Neural crest cell (in vitro differentiated cells): ENCODE measurements around the gene SYNJ2. TPM values are rescaled to one million over a fixed set of nuclear protein-coding genes. Genes with fewer than 3 reads are reported as not detected.

Experiments used
- DNase-seq: peaks from one replicate; pipeline ENCODE4 v3.0.0; 2021; ENCODE audit warnings: low read depth, mixed read lengths, low spot score
- H3K27ac Mint-ChIP-seq: one replicate; pipeline ENCODE4 v1.8.0; 2021; ENCODE audit warnings: mild to moderate bottlenecking, mixed read lengths; ENCODE audit not compliant: unreplicated experiment
- H3K27me3 Mint-ChIP-seq: 2 replicates; pipeline ENCODE4 v1.8.0; 2021; ENCODE audit warnings: low read depth, mild to moderate bottlenecking, mixed read lengths
- H3K36me3 Mint-ChIP-seq: 2 replicates; pipeline ENCODE4 v1.8.0; 2021; ENCODE audit warnings: low read depth, mild to moderate bottlenecking, mixed read lengths
- H3K4me1 Mint-ChIP-seq: 2 replicates; pipeline ENCODE4 v1.8.0; 2021; ENCODE audit warnings: mixed read lengths
- H3K4me3 Mint-ChIP-seq: one replicate; pipeline ENCODE4 v1.8.0; 2021; ENCODE audit warnings: mild to moderate bottlenecking, mixed read lengths
- H3K9me3 Mint-ChIP-seq: 2 replicates; pipeline ENCODE4 v1.8.0; 2021; ENCODE audit warnings: mixed read lengths
- total RNA-seq: library from RNA; stranded (reverse); gene quantifications from 2 replicates; pipeline ENCODE4 v1.2.1, GENCODE V29; 2021
- TF ChIP-seq, protein P1 (sequence below): fragments of 200-600 bp; sonication (generic); conservative IDR thresholded peaks from 2 replicates; pipeline ENCODE4 v1.5.0; 2021; ENCODE audit warnings: antibody characterized with exemption, mild to moderate bottlenecking

The SYNJ2 gene
- total RNA-seq, 1 donor from 2014 or later, result 2.9 TPM

DNA sequence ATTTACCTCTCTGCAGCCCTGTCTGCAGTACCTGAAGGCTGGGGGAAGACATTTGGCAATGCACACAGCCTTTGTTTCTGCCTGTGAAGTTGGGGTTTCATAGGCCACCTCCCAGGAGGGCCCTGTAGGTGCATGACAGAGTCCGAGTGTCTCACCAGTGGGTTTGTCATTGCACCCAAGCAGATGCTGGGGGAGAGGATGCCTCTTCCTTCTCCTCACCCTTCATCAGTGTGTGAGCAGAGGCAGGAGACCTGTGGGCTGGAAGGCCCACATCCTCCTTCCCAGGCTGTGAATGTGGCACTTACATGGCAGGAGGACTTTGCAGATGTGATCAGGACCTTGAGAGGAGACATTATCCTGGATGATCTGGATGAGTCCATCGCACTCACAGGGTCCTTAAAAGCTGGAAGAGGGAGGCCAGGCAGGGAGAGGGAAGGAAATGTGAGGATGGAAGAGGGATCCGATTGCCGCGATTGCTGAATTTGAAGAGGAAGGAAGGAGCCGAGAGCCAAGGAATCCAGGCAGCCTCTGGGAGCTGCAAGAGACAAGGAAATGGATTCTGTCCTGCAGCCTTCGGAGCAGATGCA, 30.4 kb downstream of the SYNJ2 start:
- DNase-seq, result no peak
- peaks cover 18% of the 10 kb centered on the region for H3K4me1 Mint-ChIP-seq
- H3K27ac Mint-ChIP-seq, result no peak overlapping the region
- TF ChIP-seq, protein P1, sequence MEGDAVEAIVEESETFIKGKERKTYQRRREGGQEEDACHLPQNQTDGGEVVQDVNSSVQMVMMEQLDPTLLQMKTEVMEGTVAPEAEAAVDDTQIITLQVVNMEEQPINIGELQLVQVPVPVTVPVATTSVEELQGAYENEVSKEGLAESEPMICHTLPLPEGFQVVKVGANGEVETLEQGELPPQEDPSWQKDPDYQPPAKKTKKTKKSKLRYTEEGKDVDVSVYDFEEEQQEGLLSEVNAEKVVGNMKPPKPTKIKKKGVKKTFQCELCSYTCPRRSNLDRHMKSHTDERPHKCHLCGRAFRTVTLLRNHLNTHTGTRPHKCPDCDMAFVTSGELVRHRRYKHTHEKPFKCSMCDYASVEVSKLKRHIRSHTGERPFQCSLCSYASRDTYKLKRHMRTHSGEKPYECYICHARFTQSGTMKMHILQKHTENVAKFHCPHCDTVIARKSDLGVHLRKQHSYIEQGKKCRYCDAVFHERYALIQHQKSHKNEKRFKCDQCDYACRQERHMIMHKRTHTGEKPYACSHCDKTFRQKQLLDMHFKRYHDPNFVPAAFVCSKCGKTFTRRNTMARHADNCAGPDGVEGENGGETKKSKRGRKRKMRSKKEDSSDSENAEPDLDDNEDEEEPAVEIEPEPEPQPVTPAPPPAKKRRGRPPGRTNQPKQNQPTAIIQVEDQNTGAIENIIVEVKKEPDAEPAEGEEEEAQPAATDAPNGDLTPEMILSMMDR, result no peak
- no peak overlapping the region for H3K4me3 Mint-ChIP-seq
- peaks cover 4% of the 10 kb centered on the region for H3K9me3 Mint-ChIP-seq
- peaks cover 87% of the 10 kb centered on the region for H3K27me3 Mint-ChIP-seq
- no peaks in the 10 kb centered on the region for H3K36me3 Mint-ChIP-seq

DNA sequence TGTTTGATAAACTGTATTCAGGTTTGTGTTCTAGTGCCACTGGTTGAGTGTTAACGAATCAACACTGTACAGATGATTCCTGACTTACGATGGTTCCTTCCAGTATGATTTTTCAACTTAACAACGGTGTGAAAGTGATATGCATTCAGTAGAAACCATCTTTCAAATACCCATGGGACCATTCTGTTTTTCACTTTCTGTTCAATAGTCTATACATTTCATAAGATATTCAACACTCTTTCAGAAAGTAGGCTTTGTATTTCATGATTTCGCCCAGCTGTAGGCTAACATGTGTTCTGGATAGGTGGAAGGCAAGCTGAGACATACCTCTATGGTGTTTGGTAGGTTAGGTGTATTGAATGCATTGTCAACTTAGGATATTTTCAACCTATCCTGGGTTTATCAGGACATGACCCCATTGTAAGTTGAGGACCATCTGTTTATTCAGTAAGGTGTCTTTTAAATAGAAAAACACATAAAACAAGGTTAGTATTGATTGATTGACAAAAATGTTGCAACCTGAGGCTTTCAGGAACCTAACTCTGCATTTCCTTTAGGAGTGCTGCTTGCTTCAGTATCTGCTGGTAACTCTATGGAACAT, 32.3 kb downstream of the SYNJ2 start:
- DNase-seq, result no peak
- Mint-ChIP-seq H3K36me3 (no peaks in the 10 kb centered on the region), H3K4me3 (no peak overlapping the region), H3K27ac (no peak overlapping the region), H3K4me1 (peaks cover 24% of the 10 kb centered on the region), H3K9me3 (peaks cover 4% of the 10 kb centered on the region), H3K27me3 (peaks cover 89% of the 10 kb centered on the region)
- TF ChIP-seq, protein P1, result no peak

DNA sequence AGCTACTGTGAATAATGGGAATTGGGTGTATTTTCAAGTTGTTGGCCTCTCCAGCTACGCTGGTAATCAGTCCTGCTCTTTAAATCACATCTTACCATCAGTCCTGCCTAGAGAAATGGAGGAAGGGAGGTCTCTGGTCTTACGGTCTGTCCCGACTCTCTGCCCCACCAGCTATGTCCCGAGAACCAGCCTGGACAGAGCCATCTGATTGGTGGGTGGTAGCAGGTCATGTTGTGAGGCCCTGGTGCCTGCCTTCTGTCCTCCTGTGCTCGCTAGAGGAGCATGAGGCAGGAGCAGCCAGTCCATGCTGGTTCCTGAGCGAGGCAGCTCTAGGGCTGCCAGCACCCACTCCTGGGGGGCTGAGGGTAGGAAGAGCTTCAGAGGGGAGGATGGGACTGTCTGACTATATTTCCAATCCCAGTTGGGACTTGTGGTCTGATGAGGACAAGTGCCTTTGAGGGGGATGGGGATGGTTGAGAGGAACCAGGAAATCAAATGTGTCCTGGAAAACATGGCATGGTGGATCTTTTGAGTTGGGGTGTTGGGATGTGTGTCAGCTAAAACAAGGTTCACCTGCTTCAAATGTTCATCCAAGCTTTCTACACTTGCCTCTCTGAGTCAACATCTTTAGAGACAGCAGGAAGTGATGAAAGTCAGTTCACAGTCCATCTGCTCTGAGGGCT, 33.0 kb downstream of the SYNJ2 start:
- Mint-ChIP-seq H3K4me1 (peaks cover 24% of the 10 kb centered on the region), H3K27ac (no peak overlapping the region), H3K9me3 (peaks cover 4% of the 10 kb centered on the region), H3K27me3 (peaks cover 86% of the 10 kb centered on the region), H3K36me3 (no peaks in the 10 kb centered on the region), H3K4me3 (no peak overlapping the region)
- TF ChIP-seq, protein P1, result no peak
- no peak for DNase-seq

DNA sequence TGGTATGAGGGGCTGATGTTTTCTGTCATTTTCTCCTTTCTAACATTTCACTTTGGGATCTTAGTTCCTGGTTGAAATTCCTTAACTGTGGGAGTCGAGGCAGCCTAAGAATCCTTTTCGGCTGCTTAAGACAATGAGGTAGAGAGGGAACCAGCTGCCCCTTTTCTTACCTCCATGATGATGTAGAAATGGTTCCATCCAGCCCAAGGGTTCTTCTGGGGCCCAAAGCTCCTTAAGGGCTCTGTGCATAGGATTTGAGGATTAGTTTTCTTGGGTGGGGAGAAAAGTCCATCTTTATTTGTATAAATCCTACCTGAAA, 33.5 kb downstream of the SYNJ2 start:
- H3K9me3 Mint-ChIP-seq, result peaks cover 4% of the 10 kb centered on the region
- H3K27ac Mint-ChIP-seq, result no peak overlapping the region
- H3K36me3 Mint-ChIP-seq, result no peaks in the 10 kb centered on the region
- peaks cover 87% of the 10 kb centered on the region for H3K27me3 Mint-ChIP-seq
- peaks cover 24% of the 10 kb centered on the region for H3K4me1 Mint-ChIP-seq
- no peak for DNase-seq
- H3K4me3 Mint-ChIP-seq, result no peak overlapping the region
- TF ChIP-seq, protein P1, result no peak

DNA sequence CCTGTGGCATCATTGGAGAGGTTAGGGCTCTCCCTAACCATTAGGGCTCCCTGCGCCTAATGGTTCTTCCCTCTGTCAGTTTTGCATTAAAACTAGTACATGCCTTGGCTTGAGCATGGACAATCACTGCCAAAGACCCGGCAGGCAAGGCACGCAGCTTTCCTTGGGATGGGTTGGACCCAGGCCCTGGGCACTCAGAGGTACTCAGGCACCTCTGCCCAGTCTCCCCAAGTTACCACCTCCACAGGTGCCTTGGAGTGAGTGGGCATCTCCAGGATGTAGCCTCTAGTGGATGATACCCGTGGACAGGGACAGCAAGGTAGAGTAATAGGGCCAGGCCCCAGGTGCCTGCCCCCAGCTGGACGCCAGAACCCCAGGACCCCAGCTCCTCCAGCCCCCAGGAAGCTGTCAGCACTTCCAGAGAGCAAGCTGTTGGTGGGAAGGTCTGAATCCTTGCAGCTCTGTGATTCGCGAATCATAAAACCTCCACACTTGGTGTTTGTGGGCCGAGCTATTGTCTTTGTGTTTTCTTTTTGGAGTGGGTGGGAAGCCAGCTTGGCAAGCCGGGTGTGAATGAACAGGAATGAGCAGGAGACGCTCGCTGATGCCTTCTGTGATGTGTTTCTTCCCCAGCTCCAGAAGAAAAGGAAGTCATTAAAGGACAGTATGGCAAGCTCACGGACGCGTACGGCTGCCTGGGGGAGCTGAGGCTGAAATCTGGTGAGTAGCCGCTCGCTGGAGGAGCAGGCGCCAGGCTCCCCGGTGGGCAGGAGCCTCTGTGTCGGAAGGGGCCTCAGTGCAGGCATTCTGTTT, 35.1 kb downstream of the SYNJ2 start:
- Mint-ChIP-seq H3K9me3 (no peaks in the 10 kb centered on the region), H3K36me3 (no peaks in the 10 kb centered on the region), H3K4me3 (no peak overlapping the region), H3K27ac (no peak overlapping the region), H3K27me3 (peaks cover 83% of the 10 kb centered on the region), H3K4me1 (peaks cover 10% of the 10 kb centered on the region)
- TF ChIP-seq, protein P1, result no peak
- DNase-seq, result no peak
